ENCODE data around the gene PCBP3. TPM values are rescaled to one million over a fixed set of nuclear protein-coding genes. Genes with fewer than 3 reads are reported as not detected.

Gene PCBP3
- total RNA-seq, 1 donor from 2014 or later: 4.6 TPM

- no peak for DNase-seq (ENCODE audit: low spot score)
- H3K27me3 ChIP-seq: peaks cover 61% of the 10 kb centered on the region
- H3K4me1 Mint-ChIP-seq: peaks cover 30% of the 10 kb centered on the region
- no peak overlapping the region for H3K9ac ChIP-seq
- H3K27ac Mint-ChIP-seq: no peak overlapping the region
- H3K4me3 Mint-ChIP-seq: no peak overlapping the region
- no peak overlapping the region for H3K4me2 ChIP-seq
- H3K79me2 ChIP-seq (ENCODE audit: low read depth): no peaks in the 10 kb centered on the region
- no peaks in the 10 kb centered on the region for H3K36me3 ChIP-seq
- H3K9me3 ChIP-seq (ENCODE audit: low read depth): no peaks in the 10 kb centered on the region
- H3F3A ChIP-seq (ENCODE audit: low read depth): peaks cover 10% of the 10 kb centered on the region
- H3K27me3 Mint-ChIP-seq (ENCODE audit: insufficient read depth, low read depth): peaks cover 13% of the 10 kb centered on the region
- no peaks in the 10 kb centered on the region for H4K20me1 ChIP-seq (ENCODE audit: low read depth)
- H3K4me3 ChIP-seq: no peak overlapping the region
- H3K9me3 Mint-ChIP-seq: no peaks in the 10 kb centered on the region
- TF ChIP-seq EZH2phosphoT487 (IDR thresholded peaks at IDR 0.05): no peak
- no peak for TF ChIP-seq CTCF (IDR thresholded peaks at IDR 0.05)
- no peak for TF ChIP-seq EZH2 (IDR thresholded peaks at IDR 0.05)
- peaks cover 20% of the 10 kb centered on the region for H3K4me1 ChIP-seq
- H2AFZ ChIP-seq (replicated peaks): no peak overlapping the region
- no peak overlapping the region for H3K27ac ChIP-seq
- no peaks in the 10 kb centered on the region for H3K36me3 Mint-ChIP-seq
Observed at GRCh38 chr21:45971616-45972352, 328.3 kb downstream of the PCBP3 start.

- no peak overlapping the region for H3K4me3 Mint-ChIP-seq
Observed at GRCh38 chr21:45972353-45972715, 328.8 kb downstream of the PCBP3 start.

GRCh38 chr21:45972716-45973474 lies 329.4 kb downstream of the PCBP3 start:
- no peaks in the 10 kb centered on the region for H3K36me3 Mint-ChIP-seq
- Histone ChIP-seq H3K9ac (no peak overlapping the region), H3F3A (ENCODE audit: low read depth) (peaks cover 10% of the 10 kb centered on the region), H3K27ac (no peak overlapping the region), H3K9me3 (ENCODE audit: low read depth) (no peaks in the 10 kb centered on the region), H3K27me3 (peaks cover 69% of the 10 kb centered on the region), H3K4me1 (peaks cover 20% of the 10 kb centered on the region), H3K4me2 (peak overlapping the region; percentile 83), H4K20me1 (ENCODE audit: low read depth) (no peaks in the 10 kb centered on the region), H2AFZ (replicated peaks) (peak overlapping the region; percentile 80), H3K4me3 (peak overlapping the region; percentile 44), H3K36me3 (no peaks in the 10 kb centered on the region), H3K79me2 (ENCODE audit: low read depth) (no peaks in the 10 kb centered on the region)
- DNase-seq (ENCODE audit: low spot score): peak; percentile 61
- peaks cover 30% of the 10 kb centered on the region for H3K4me1 Mint-ChIP-seq
- H3K4me3 Mint-ChIP-seq: no peak overlapping the region
- H3K27ac Mint-ChIP-seq: no peak overlapping the region
- peaks cover 13% of the 10 kb centered on the region for H3K27me3 Mint-ChIP-seq (ENCODE audit: insufficient read depth, low read depth)
- TF ChIP-seq EZH2 (IDR thresholded peaks at IDR 0.05): no peak
- TF ChIP-seq CTCF (IDR thresholded peaks at IDR 0.05): no peak
- no peak for TF ChIP-seq EZH2phosphoT487 (IDR thresholded peaks at IDR 0.05)
- H3K9me3 Mint-ChIP-seq: no peaks in the 10 kb centered on the region

More at GRCh38 chr21:45972353-45972715, 328.8 kb downstream of the PCBP3 start:
- peaks cover 20% of the 10 kb centered on the region for H3K4me1 ChIP-seq
- H3K27me3 ChIP-seq: peaks cover 66% of the 10 kb centered on the region
- no peak overlapping the region for H2AFZ ChIP-seq (replicated peaks)
- no peaks in the 10 kb centered on the region for H3K36me3 ChIP-seq
- Mint-ChIP-seq H3K9me3 (no peaks in the 10 kb centered on the region), H3K27ac (no peak overlapping the region), H3K27me3 (ENCODE audit: insufficient read depth, low read depth) (peaks cover 13% of the 10 kb centered on the region), H3K36me3 (no peaks in the 10 kb centered on the region), H3K4me1 (peaks cover 30% of the 10 kb centered on the region)
- H4K20me1 ChIP-seq (ENCODE audit: low read depth): no peaks in the 10 kb centered on the region
- H3K27ac ChIP-seq: no peak overlapping the region
- H3K9me3 ChIP-seq (ENCODE audit: low read depth): no peaks in the 10 kb centered on the region
- DNase-seq (ENCODE audit: low spot score): no peak
- H3K9ac ChIP-seq: no peak overlapping the region
- H3K4me2 ChIP-seq: peak overlapping the region; percentile 83
- H3F3A ChIP-seq (ENCODE audit: low read depth): peaks cover 10% of the 10 kb centered on the region
- no peak for TF ChIP-seq CTCF (IDR thresholded peaks at IDR 0.05)
- TF ChIP-seq EZH2 (IDR thresholded peaks at IDR 0.05): no peak
- TF ChIP-seq EZH2phosphoT487 (IDR thresholded peaks at IDR 0.05): no peak
- H3K4me3 ChIP-seq: no peak overlapping the region
- H3K79me2 ChIP-seq (ENCODE audit: low read depth): no peaks in the 10 kb centered on the region
